ENCODE results near the gene CCNB3.

Gene CCNB3

DNA sequence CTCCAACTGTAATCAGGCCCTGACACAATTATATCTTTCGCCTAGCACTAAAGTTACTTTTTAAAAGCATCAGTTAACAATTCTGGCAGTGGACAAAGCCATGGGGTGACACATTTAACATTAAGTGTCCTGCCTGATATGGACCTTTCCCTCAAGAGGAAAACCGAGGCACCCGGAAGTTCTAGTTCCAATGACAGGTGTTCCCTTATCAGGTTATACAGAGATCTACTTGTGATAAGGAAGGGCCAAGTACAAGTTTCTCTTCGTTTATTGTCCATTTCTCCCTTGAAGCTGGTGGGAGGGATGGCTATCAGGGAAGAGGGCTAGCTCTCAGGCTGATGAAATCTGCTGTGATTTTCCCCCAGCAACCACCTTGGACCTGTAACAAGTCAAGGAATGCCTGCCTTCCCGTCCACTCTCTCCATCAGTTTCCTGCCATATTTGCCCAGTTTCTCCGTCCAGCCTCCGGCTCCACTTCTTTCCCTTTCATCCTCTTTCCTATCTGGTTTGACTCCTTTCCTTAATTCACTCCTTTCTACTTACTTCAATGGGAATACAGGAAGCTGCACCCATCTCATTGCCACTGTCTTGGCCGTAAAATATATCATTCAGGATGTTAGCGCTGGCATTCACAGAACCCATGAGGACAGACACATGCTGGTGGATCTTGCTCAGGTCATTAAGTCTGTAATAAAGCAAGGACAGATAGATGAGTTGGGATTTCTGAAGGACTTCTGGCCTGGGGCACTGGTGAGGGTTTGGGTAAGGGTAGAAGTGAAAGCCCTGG lies 171.1 kb downstream of the CCNB3 start:
- DNase-seq: no peak

DNA sequence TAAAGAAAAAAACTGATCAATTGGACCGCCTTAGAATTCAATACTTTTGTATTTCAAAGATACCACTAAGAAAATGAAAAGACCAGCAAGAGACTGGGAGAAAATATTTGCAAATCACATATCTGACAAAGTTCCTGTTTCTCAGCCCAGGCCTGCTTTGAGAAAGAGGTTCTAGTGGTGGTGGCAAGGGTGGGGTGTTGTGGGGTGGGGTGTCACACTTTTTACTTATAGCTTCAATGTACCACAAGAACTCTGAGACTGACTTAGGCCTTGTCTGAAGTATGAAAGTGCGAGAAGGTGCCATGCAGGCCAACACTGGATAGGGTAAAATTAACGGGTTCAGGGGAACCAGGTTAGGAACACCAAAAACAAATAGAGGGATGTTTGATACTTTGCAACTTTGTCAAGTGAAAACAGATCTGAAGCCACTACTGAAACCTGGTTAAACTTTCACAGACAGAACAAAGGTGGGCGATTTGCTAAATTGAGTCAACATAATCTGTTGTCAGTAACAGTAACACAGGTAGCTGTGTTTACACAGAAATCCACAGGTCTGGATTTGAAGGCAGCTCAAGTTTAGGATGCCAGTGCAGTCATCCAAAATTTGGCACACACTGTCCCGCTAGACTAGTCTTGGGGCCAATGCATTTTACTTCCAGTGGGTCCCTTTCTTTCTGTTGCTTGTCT lies 177.3 kb downstream of the CCNB3 start:
- no peak for DNase-seq

DNA sequence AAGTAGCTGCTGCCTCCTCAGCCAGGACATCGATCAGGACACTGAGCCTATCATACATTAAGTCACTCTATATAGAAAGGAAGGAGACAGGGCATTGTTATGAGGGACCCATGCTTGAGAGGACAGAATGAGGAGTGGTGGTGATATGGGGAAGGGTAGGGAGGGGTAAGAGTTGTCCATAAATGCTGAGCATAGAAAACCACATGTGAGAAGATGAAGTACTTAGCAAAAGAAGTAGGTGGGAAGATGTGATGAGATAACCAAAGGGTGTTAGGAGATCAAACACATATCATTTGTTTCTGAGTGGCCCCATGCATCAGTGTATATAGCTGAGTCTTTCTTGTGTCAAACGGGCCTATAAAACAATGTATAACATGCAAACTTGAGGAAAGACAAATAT lies 182.0 kb downstream of the CCNB3 start:
- DNase-seq: no peak

DNA sequence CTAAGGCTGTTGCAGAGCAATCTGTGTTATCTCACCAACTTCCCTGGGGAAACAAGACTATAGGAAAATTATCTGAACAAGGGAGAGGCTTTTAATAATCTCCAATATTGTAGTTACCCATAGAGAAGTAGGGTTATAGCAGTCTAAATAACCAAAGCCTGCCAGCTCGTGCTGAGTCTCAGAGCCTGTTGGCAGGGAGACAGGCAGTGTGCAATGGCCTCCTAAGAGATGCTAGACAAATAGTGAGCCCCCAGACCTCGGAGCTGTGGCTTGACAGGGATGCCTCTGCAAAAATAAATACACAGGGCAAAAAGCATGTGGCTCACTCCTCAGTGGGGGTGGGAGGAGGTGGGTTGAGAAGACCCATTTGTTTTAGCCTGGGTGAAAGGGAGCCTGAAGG lies 189.3 kb downstream of the CCNB3 start:
- DNase-seq: no peak
